GM18507 (cell line): ENCODE measurements around the gene EHBP1.

Experiments
- DNase-seq: peaks from one replicate; pipeline ENCODE4 v3.0.0; 2011; ENCODE audit warnings: low read depth; ENCODE audit not compliant: insufficient read length; ENCODE audit errors: extremely low spot score
- FAIRE-seq: peaks from 2 replicates; lab custom pipeline; 2011; peaks lifted over from hg19 to GRCh38; lab: Jason Lieb, UNC

EHBP1 gene

DNA sequence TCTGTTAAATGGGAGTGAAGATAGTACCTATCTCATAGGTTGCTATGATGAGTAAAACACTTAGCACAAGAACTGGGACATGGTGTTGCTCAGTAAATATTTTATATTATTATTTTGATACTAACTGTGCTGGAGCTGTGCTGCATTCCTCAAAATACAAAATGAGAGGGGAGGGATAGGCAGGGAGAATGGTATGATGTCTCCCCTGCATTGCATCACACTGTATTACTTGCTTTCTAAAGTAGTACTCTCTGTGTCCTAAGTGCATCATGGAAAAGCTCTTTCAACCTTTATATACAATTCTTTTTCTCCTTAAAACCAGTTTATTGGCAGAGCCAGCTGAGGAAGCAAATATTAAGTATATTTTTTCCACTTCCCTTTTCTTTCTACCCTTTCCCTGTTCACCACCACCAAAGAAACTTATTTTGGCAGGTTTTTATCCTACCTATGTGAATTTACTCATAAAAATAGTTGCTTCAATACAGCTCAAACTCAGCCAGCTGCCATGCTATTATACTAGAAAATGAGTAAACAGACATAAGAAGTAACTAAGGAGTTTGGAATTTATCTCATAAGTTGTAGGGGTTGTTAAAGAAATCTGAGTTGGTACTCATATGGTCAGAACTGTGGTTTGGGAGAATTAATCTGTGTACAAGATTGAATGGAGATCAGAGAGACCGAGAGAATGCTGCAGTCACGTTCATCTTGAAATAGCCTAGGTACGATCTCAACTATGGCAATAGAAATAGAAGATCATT, 60.3 kb downstream of the EHBP1 start:
- FAIRE-seq (no peak), DNase-seq (no peak)

DNA sequence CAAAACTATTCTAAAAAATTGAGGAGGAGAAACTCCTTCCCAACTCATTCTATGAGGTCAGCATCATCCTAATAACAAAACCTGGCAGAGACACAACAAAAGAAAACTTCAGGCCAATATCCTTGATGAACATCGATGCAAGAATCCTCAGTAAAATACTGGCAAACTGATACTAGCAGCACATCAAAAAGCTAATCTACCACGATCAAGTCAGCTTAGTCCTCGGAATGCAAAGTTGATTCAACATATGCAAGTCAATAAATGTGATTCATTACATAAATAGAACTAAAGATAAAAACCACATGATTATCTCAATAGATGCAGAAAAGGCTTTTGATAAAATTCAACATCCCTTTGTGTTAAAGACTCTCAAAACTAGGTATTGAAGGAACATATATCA, 63.1 kb downstream of the EHBP1 start:
- FAIRE-seq (no peak), DNase-seq (no peak)

DNA sequence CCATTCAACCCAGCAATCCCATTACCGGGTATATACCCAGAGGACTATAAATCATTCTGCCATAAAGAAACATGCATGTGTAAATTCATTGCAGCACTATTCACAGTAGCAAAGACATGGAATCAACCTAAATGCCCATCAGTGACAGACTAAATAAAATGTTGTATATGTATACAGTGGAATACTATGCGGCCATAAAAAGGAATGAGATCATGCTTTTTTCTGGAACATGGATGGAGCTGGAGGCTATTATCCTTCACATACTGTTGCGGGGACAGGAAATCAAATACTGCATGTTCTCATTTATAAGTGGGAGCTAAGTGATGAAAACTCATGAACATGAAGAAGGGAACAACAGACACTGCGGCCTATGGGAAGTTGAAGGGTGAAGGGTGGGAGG, 65.1 kb downstream of the EHBP1 start:
- DNase-seq (no peak), FAIRE-seq (no peak)

DNA sequence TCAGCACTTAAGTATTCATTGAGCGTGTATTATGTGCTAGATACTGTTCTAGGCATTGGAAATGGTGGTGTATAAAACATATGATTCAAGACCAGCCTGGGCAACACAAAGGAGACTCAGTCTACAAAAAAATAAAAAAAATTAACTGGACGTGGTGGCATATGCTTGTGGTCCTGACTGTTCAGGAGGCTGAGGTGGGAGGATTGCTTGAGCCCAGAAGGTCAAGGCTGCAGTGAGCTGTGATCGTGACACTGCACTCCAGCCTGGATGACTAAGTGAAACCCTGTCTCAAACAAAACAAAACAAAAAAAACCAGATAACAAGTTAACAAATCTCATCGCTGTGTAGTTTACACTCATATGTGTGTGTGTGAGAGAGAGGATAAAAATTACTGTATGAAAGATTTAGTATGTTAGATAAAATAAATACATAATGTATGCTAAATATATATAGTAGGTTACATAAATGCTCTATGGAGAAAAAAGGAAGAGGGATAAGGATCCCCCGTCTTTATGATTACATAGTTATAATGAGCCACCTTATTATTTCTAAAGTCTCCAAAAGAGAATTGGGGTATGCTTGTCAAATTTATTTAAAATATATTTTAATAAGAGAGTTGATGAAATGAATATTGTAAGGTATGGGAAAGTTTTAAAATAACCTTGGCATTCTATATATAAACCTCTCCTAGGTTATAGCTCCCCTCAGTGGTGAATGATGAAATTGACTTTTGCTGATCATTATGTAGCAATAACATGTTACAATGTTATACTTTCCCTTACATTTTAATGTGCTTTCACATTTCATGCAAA, 69.2 kb downstream of the EHBP1 start:
- no peak for DNase-seq
- FAIRE-seq = peak; percentile 82

DNA sequence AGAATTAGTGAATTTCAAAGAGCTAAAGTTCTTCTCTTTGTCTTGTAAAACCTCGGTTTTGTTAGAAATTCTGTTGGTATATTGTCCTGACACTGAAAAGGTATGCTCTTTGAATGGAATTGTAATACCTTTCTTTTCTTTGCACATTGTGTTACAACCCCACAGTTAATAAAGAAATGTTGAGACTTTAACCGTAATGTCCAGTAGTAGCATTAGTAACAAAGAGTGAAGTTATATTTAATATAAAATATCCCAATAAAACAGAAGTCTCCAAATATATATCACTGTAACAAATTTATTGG, 69.8 kb downstream of the EHBP1 start:
- FAIRE-seq (no peak), DNase-seq (no peak)

DNA sequence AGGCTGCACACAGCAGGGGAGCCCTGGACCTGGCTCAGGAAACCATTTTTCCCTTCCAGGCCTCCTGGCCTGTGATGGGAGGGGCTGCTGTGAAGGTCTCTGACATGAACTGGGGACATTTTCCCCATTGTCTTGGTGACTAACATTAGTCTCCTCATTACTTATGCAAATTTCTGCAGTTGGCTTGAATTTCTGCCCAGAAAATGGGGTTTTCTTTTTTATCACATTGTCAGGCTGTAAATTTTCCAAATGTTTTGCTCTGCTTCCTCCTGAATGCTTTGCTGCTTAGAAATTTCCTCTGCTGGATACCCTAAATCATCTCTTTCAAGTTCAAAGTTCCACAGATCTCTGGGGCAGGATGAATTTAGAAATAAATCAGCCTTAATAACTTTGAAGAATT, 78.2 kb downstream of the EHBP1 start:
- FAIRE-seq (no peak), DNase-seq (no peak)

DNA sequence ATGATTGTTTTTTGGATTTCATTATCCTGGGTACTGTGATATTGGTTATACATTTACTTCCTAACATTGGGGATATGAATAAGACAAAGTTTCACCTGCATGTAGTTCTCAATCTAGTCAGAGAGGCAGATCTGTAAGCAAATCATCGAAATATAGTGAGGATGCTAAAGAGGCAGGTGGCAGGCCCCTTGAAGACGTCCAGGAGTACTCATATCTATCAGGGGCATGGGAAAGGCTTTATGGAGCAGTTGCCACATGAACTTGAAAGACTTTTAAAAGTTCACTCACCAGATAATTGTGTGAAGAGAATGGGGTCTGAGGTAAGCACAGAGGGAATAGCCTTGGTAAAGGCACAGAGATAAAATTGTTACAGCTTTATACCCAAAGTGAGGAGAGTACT, 78.8 kb downstream of the EHBP1 start:
- FAIRE-seq (no peak), DNase-seq (no peak)

DNA sequence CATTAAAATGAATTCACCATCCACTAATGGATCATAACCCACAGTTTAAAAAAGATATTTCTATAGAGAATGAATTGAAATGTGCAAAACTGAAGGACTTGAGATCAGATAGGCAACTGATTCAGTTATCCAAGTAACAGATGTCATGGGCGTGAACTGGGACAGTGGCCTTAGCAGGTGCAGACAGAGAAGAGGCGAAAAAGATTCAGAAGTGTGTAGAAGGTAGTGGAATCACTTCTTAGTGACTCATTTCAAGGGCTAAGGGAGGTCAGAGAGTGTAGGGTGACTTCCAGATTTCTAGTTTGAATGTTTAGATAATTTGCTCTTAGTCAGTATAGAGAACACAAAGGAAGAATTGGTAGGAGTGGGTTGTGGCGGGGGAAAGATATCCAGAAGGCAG, 79.7 kb downstream of the EHBP1 start:
- DNase-seq = no peak
- FAIRE-seq = peak; percentile 49

DNA sequence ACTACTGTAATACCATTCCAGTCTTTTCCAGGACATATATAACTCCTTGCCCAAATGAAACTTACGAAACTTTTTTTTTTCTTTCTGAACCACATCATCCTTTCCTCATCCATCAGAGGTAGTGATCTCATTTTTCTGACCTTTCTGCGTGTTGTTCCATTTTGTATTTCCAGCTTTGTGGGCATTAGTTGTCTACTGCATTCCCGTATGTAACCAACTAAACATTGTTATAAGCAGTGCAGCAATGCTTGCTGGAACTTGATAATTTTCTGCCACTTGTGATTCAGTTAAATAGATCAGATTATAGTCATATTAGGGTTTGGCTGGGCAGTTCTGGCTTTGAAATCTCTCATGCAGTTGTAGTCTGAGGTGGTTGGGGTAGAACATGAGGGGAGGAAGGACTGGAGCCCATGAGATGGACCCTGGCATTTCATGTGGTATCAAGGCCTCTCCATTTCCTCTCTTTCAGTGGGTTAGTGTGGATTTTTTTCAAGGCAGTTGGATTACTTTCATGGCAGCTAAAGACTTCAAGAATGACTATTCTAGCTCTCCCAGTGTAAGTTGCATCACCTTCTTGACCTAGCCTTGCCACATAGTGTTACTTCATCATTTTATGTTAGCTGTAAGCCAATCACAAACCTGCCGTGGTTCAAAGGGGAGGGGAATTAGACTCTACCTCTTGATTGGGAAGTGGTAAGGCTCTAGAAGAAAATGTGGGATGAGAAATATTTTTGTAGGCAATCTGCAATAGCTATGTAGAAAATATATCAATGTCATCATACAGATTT, 80.5 kb downstream of the EHBP1 start:
- FAIRE-seq = no peak
- no peak for DNase-seq

DNA sequence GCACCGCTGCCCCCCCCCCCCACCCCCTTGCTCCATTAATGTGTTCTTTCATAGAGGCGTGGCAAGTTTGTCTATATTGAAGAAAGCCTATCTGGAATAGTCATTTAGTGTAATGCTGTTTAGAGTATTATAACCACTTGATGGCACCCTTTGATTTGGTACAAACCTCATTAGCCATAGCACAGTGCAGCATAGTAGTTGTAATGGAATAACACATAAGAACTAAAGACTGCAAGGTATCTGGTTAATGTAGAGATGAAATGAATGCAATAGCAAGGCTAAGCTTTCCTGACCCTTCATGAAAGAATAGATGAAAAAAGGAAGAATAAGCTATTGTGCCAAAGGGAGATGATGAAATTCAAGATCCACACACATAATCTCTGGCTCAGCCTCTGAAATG, 81.9 kb downstream of the EHBP1 start:
- peak; percentile 60 for FAIRE-seq
- no peak for DNase-seq

DNA sequence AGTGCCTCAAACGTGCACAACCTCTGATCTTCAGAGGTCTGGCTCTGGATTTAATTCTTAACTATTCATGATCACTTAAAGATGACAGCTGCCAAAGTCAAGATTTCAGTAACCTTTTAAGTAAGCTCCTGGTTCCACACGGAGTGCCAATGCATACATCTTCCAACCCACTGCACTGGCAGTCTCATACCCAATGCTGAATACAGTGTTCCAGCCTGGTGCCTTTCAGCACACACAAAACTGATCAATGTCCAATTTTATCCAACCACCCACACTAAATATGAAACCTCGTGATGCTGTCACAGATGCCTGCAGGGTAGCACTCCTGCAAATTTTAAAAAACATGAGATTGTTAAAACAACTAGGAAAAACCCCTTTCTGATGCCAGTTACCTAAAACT, 84.0 kb downstream of the EHBP1 start:
- no peak for FAIRE-seq
- DNase-seq = no peak

DNA sequence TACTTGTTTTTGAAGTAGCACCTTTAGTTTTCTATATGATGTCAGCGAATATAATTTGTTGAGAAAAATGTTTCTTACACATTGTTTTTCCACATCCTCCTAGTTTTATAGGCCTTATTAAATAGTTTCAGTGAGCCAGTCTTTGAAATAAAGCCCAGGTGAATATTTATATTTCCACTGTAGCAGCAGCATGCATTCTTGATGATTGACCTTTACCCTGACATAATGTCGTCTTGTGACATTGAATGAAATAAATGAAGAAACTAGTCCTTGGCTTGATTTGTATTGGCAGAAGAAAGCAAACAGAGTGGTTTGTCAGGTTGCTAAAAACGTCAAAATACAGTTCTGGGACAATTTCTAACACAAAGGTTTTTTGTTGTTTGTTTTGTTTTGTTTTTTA, 84.4 kb downstream of the EHBP1 start:
- FAIRE-seq (no peak), DNase-seq (no peak)

DNA sequence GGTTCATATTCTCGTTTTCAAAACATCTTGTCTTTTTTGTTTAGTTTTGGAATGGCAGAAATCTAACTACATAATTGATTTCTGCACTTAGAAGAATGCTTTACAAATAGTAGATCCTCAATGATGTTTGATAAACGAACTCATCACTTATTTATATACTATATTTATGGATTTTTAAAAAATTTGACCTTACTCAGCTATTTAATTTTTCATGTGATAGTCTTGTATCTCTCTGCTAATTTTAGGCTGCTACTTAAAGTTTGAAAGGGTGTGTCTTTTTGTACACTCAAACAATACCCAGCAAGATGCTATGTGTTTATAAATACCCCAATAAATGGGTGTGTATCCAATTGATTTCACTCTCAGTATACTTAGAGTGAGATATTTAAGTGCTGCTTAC, 86.9 kb downstream of the EHBP1 start:
- DNase-seq = no peak
- no peak for FAIRE-seq

DNA sequence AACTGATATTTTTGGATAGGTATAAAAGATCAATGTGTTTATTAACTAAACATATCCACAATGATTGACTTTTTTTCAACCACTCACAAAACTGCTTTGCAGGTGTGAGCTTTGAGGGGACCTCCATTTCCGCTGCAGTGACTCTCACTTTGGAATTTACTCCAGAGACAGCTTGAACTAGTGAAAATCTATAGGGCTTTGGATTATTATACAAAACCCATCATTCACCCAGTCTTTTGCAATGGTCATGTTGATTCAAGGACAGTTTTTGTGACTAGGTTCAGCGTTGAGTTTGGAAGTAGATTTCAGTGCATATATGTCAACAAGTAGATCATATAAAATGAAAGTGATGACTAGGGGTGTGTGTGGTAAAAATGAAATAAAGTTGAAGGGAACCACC, 87.7 kb downstream of the EHBP1 start:
- no peak for FAIRE-seq
- DNase-seq = no peak

DNA sequence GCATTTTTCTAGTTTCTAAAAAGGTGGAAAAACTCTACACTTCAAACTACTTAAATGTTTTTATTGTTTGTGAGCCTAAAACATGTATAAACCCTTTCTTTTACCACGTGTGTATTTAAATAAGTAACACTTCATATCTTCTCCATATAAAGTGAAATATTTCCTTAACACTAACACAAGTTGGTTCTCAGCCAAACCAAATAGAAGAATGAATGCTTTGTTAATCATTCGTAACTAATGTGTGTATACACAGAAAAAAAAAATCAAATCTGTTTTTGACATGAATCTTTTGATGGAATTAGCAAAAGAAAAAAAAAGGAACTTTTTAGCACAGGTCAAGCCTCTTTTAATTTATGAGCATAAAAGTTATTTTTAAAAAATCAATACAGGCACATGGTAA, 89.3 kb downstream of the EHBP1 start:
- FAIRE-seq = no peak
- no peak for DNase-seq

DNA sequence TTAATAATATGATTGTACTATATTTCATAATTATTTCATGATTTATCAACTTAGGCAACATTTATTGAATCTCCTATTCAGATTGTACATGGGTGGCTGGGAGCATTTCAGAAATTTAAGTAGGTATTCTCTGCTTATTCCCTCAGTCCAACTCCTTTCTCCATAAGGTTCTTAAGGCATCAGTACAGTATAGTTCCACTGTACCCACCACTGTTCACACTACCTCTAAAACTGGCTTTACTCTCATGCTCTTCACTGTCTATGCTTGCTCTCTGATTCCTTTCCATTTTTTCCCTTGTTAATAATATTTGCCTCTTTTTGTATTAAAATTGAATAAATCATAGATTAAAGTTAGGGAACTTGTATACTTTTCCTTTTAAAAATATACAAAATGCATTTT, 89.8 kb downstream of the EHBP1 start:
- no peak for DNase-seq
- FAIRE-seq = no peak

DNA sequence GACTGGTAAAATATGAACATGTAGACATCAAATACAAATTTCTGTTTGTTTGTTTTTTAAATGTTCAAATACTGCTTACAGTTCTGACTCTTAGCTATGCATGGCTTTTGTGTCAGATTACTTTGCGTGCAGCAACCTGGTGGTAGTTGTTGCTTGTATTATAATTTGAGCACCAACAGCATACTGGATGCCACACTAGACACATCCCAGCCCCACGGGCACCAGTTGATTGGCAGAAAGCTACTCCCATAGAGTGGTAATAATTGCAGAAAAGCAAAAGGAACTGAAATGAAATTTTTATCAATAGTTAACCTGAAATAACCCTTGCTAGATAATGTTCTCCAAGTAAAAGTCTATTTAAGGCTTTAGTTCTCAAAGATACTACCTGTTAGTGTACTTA, 91.6 kb downstream of the EHBP1 start:
- DNase-seq (no peak), FAIRE-seq (no peak)

DNA sequence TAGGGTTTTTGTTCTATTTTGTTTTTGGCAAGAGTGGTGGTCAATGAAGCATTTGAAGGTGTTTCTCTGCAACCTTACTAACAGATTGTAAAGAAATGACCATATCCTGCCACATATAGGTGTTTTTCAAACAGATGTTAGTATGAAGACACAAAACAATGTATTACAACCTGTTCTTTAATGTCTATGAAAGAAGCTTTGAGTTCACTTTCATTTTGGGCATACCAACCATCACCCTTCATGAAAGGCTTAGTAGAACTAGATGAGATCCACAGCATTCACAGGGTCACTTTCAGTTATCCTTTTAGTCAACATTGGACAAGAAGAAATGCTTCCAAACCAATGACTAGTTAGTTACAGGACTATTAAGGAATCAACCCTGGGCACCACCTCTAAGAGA, 95.1 kb downstream of the EHBP1 start:
- no peak for DNase-seq
- peak; percentile 36 for FAIRE-seq

DNA sequence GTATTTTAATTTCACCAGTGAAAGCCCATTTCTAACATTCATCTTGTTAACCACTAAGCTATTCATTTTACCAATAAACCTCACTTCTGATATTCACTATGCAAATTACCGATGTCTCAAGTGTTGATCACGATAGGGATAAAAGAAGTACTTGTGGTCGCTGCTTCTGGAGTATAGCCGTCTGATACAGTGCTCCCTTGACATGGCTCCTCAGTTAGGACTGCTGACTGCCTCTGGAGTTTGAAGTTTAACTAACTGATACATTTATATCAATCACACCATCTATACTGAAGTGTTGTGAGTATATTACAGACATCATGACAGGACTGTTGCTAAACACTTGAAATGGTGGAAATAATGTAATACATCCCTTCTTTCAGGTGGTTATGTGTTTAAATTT, 95.6 kb downstream of the EHBP1 start:
- FAIRE-seq (no peak), DNase-seq (no peak)

DNA sequence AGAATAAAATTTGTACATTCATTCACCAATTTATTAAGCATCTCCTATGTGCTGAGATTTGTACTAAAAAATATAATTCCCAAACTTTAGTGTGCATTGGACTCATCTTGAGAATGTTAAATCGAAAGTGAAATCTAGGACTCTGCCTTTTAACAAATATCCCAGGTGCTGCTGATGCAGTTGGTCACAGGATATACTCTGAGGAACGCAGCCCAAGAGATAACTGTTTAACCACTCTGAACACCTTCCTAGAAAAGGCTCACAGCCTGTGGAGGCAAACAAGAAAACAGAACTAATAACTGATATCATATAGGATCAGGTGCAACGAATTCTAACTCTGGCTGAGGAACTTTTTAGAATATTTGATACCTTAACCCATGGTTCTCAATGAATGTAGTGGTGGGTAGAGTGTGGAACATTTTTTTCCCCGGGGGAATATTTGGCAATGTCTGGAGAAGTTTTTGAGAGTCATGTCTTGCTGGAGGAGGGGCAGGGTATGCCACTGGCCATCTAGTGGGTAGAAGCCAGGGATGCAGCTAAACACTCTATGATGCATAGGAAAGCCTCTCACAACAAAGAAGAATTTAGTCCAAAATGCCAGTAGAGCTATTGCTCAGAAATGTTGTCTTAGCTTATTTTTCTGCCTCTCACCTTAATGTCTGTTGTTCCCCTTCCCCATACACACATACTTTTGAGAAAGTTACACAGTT, 96.5 kb downstream of the EHBP1 start:
- DNase-seq (no peak), FAIRE-seq (no peak)
